ENCODE data around the gene CCL13.

GRCh38 chr17:34351096-34351495 is 5.2 kb upstream of the CCL13 start:
- TF ChIP-seq TAF1 (IDR thresholded peaks at IDR 0.05; ENCODE audit: low read depth) = no peak
- no peak for TF ChIP-seq REST (IDR thresholded peaks at IDR 0.05; ENCODE audit: low read depth)
- no peak for TF ChIP-seq MAX (IDR thresholded peaks at IDR 0.05)
- TF ChIP-seq EGR1 (IDR thresholded peaks at IDR 0.05) = no peak
- no peak for TF ChIP-seq TCF12 (IDR thresholded peaks at IDR 0.05; ENCODE audit: low read depth)

Measured in Ishikawa (cell line).